ENCODE results near the gene UBE3C.

Gene UBE3C

GRCh38 chr7:157194948-157195347 lies 56.2 kb downstream of the UBE3C start:
- H3K4me3 ChIP-seq (ENCODE audit: low read depth, low read length) = no peak overlapping the region
- TF ChIP-seq, protein P1, sequence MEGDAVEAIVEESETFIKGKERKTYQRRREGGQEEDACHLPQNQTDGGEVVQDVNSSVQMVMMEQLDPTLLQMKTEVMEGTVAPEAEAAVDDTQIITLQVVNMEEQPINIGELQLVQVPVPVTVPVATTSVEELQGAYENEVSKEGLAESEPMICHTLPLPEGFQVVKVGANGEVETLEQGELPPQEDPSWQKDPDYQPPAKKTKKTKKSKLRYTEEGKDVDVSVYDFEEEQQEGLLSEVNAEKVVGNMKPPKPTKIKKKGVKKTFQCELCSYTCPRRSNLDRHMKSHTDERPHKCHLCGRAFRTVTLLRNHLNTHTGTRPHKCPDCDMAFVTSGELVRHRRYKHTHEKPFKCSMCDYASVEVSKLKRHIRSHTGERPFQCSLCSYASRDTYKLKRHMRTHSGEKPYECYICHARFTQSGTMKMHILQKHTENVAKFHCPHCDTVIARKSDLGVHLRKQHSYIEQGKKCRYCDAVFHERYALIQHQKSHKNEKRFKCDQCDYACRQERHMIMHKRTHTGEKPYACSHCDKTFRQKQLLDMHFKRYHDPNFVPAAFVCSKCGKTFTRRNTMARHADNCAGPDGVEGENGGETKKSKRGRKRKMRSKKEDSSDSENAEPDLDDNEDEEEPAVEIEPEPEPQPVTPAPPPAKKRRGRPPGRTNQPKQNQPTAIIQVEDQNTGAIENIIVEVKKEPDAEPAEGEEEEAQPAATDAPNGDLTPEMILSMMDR (IDR thresholded peaks at IDR 0.05; ENCODE audit: low read depth, low read length, missing control alignments) = no peak
- no peak for DNase-seq (ENCODE audit: low read depth)

GRCh38 chr7:157195868-157196267 lies 57.1 kb downstream of the UBE3C start:
- no peak overlapping the region for H3K4me3 ChIP-seq (ENCODE audit: low read depth, low read length)
- DNase-seq (ENCODE audit: low read depth) = no peak
- TF ChIP-seq, protein P1 (IDR thresholded peaks at IDR 0.05; ENCODE audit: low read depth, low read length, missing control alignments) = no peak

GRCh38 chr7:157204134-157204533 lies 65.4 kb downstream of the UBE3C start:
- TF ChIP-seq, protein P1 (IDR thresholded peaks at IDR 0.05; ENCODE audit: low read depth, low read length, missing control alignments) = no peak
- H3K4me3 ChIP-seq (ENCODE audit: low read depth, low read length) = no peak overlapping the region
- no peak for DNase-seq (ENCODE audit: low read depth)

DNA sequence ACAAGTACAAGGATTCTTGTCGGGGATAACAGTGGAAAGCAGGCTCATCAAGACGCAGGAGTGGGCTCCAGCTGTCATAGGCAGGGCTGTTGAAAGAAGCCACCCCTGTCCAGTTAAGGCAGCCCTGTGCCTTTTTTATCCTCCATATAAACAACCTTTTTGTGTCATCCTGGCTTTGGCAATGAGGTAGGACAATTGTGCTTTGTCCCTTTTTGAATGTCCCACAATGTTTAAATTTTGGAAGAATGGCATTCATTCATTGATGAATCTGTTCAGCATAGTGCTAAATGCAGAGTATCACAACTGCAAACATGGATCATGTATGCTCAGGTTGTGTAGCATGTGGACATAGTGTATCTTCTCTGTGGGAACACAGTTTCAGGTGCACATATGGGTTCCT lies 66.7 kb downstream of the UBE3C start:
- H3K4me3 ChIP-seq (ENCODE audit: low read depth, low read length) = no peak overlapping the region
- TF ChIP-seq, protein P1 (IDR thresholded peaks at IDR 0.05; ENCODE audit: low read depth, low read length, missing control alignments) = no peak
- no peak for DNase-seq (ENCODE audit: low read depth)

DNA sequence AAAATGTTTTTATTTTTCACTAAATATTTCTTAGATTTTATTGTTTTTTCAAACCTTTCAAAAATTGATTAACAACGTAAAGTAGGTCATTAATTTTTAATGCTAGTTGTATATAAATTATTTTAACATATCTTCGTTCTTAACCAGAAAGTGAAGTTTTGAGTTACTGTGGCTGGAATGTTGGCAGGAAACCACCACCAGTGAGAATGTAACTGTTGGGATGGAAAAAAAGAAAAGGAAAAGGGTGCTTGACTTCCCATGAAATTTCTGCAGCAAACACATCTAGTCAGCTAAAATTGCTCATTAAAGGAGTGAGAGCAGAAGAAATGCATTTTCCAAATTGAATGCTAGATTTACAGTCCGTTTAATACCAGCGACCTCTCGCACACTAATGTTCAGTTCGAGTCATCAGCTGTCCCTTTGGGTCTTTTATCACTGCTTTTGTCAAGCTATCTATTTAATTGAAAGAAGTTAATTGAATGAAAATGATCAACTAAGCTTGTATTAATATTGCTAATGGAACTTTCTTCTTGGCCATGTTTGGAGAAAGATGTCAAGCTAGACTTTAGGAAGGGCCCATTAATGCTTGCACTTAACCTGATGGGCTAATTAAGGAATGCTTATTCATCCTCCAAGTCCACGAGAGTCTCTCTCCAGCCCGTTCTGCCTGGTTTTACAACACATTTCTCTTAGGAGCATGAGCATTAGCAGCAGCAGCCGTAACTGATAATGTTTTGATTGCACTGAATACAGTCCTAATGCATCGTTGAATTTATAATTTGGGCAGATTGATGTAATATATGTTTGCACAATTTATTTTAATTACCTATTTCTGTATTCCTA lies 70.1 kb downstream of the UBE3C start:
- TF ChIP-seq, protein P1 (IDR thresholded peaks at IDR 0.05; ENCODE audit: low read depth, low read length, missing control alignments) = no peak
- no peak overlapping the region for H3K4me3 ChIP-seq (ENCODE audit: low read depth, low read length)
- no peak for DNase-seq (ENCODE audit: low read depth)

DNA sequence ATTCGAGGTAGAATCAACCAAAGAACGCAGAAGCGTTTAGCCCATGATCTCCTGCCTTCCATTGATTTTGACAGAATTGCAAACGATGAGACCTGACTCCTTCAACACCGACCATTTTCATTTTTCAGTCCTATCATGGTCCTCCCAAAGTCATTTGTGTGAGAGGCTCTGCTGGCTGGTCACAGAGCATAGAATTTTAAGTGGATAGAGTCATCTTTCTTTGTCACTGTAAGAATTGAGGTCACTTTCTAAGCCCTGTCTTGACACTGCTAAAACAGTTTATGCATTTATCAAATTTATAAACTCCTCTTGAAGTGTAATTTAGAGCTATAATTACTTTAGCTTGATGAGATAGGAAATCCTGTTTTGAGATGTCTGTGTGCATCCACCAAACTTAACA lies 72.0 kb downstream of the UBE3C start:
- no peak for DNase-seq (ENCODE audit: low read depth)
- no peak overlapping the region for H3K4me3 ChIP-seq (ENCODE audit: low read depth, low read length)
- TF ChIP-seq, protein P1 (IDR thresholded peaks at IDR 0.05; ENCODE audit: low read depth, low read length, missing control alignments) = no peak

GRCh38 chr7:157211690-157212089 lies 73.0 kb downstream of the UBE3C start:
- TF ChIP-seq, protein P1 (IDR thresholded peaks at IDR 0.05; ENCODE audit: low read depth, low read length, missing control alignments) = no peak
- DNase-seq (ENCODE audit: low read depth) = no peak
- no peak overlapping the region for H3K4me3 ChIP-seq (ENCODE audit: low read depth, low read length)
